T-helper 17 cell (primary cell): ENCODE results near the gene KIF26B. TPM values are rescaled to one million over a fixed set of nuclear protein-coding genes. Genes with fewer than 3 reads are reported as not detected.

ENCODE experiments used
- ATAC-seq: fragments of 150-1000 bp; cut with Tn5 transposase; 2 replicates; pipeline ENCODE4 v1.10.0; 2021; ENCODE audit warnings: mild to moderate bottlenecking, moderate library complexity
- DNase-seq, 3 donors: peaks; one replicate each; pipeline versions ENCODE4 v3.0.0 to v3.0.0-alpha.2; 2020 to 2021
- H3K9me3 ChIP-seq: one replicate; pipeline ENCODE4 v1.7.0; 2013; ENCODE audit warnings: low read length, mild to moderate bottlenecking; ENCODE audit not compliant: control insufficient read depth, poor library complexity, severe bottlenecking
- H3K27ac Mint-ChIP-seq: one replicate; pipeline ENCODE4 v1.8.0; 2022; ENCODE audit warnings: mild to moderate bottlenecking, moderate library complexity, mixed read lengths
- H3K27me3 Mint-ChIP-seq: one replicate; pipeline ENCODE4 v1.8.0; 2022; ENCODE audit warnings: mixed read lengths
- H3K36me3 Mint-ChIP-seq: one replicate; pipeline ENCODE4 v1.8.0; 2022; ENCODE audit warnings: low read depth, mixed read lengths
- H3K4me1 Mint-ChIP-seq: one replicate; pipeline ENCODE4 v1.8.0; 2022; ENCODE audit warnings: mild to moderate bottlenecking, mixed read lengths
- H3K4me3 Mint-ChIP-seq: one replicate; pipeline ENCODE4 v1.8.0; 2022; ENCODE audit warnings: mild to moderate bottlenecking, moderate library complexity, mixed read lengths
- total RNA-seq, 4 donors: library from RNA in 2 of 4; stranded (reverse) in 2 of 4; gene quantifications; one replicate each; pipeline ENCODE4 v1.2.3 and lab custom pipeline; 2022 to 2026

KIF26B gene
- total RNA-seq, 2 donors from 2014 or later = not detected

DNA sequence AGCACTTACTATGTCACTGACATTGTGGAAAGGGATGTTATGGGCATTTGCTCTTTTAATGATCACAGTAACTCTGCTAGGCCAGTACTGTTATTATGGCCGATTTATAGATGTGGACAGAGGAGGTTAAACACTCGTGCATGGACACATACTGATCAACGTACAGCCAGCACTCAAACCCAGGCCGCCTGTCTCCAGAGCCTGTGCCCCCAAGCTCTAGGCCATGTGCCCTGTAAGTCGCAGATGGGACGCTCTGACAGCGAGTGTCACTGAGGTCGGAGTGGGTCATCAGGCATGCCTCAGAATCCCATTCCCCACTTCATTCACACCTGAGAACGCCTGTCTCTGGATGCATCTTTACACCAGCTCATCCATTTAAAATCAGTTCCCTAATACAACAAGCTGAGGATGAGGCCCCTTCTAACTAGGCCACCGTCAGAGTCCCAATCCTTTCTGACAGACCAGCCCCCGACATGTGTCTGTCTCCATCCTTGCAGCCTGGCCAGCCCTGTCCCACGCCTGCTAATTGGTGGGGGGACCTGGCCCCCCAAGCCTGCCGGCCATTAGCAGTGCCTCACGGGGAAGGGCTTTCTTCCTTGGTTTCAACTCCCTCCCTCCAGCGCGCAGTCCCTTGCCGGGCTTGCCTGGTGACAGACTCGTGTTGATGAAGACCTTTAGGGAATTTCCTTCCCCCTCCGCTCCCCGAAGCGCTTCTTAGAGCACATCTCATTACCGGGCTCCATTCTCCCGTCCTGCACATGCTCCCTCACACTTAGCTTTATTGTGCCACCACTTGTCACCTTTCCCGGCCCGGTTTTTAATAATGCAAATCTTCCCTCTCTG, 436.8 kb downstream of the KIF26B start:
- H3K9me3 ChIP-seq = no peaks in the 10 kb centered on the region
- no peak for ATAC-seq
- Mint-ChIP-seq H3K4me3 (peak overlapping the region; percentile 55), H3K27me3 (no peaks in the 10 kb centered on the region), H3K27ac (no peak overlapping the region), H3K4me1 (no peaks in the 10 kb centered on the region), H3K36me3 (no peaks in the 10 kb centered on the region)
- no peak for DNase-seq

DNA sequence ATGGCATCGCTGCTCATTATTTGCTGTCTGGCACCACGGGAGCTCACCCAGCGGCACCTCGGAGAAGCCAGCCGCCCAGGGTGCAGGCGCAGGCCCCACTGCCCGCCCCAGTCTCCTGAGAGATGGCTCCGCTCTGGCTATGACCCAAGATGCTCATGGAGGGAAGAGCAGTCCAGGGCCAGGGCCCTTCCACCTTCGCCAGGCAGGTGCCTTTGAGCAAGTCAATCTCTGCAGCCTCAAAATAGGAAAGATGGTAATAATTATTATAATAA, 437.3 kb downstream of the KIF26B start:
- no peaks in the 10 kb centered on the region for H3K9me3 ChIP-seq
- Mint-ChIP-seq H3K27ac (no peak overlapping the region), H3K36me3 (no peaks in the 10 kb centered on the region), H3K4me3 (no peak overlapping the region), H3K27me3 (no peaks in the 10 kb centered on the region), H3K4me1 (no peaks in the 10 kb centered on the region)
- no peak for ATAC-seq
- DNase-seq = no peak

DNA sequence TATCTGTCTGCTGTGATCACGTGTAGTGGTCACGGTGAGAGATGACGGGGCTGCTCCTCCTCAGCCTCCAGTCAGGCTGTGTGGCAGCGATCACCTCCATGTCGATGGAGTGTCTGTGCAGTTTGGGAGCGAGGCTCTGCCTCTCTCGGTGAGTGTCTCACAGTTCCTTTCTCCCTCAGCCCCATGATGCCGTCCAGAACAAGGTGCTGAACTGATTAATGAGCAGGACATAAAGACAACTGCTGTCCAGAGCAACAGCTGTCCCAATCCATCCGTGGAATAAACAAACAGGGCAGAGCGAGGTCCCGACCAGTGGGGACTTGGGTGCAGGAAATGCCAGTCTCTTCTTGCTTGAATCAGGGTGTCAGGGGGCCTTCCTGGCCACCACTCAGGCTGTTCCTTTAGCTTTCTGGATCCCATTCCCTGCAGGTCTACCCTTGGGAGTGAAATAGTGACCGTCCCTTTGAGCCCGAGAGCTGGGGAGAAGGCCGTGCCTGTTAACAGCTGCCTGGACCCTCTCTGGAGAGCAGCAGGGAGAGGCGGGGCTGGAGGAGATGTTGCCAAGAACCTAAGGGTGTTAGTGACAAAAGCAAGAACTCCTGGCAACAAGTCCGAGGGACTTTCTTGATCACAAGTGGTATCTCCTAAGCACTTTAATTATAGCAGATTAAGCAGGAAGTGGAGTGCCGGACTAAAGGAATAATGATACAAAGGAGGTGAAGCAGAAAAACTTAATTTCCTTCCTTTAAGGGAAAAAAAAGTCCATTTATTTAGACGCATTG, 443.9 kb downstream of the KIF26B start:
- no peak for ATAC-seq
- peaks cover 12% of the 10 kb centered on the region for H3K27me3 Mint-ChIP-seq

DNA sequence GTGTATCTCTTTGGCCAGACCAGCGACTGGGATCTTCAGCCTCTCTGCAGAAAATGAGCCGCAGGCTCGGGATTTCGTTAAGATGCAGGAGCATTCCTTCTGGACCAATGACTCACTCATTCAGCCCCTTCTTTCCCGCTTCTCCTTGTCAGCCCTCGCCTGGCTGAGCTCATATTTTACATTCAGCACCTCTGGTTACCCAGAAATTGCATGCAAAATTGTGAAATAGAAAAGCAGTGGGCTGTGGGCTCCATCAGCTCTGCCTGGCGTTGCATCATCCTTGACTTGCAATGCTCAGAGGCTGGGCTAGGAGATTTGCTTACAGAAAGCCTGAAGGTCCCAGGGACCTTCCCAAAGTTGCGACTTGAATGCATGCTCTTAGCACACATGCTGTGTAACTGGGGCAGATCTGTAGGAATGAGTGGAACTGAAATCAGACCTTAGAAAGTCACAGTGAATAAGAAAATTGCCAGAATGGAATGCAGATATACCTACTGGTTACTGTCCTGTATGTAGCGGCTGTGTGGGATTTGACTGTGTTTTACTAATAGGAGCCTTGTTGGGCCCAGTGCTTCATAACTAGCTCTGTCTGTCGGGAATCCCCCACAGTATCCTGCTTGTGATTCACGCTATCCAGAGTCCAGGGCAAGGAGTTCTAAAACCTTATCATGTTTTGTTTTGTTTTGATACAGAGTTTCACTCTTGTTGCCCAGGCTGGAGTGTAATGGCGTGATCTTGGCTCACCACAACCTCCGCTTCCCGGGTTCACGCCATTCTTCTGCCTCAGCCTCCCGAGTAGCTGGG, 444.8 kb downstream of the KIF26B start:
- DNase-seq (no peak), ATAC-seq (no peak)
- Mint-ChIP-seq H3K27me3 (peaks cover 12% of the 10 kb centered on the region), H3K36me3 (no peaks in the 10 kb centered on the region), H3K27ac (no peak overlapping the region), H3K4me3 (no peak overlapping the region), H3K4me1 (no peaks in the 10 kb centered on the region)
- H3K9me3 ChIP-seq = no peaks in the 10 kb centered on the region

More for the DNA sequence above, 443.9 kb downstream of the KIF26B start:
- Mint-ChIP-seq H3K4me3 (no peak overlapping the region), H3K4me1 (no peaks in the 10 kb centered on the region), H3K27ac (no peak overlapping the region), H3K36me3 (no peaks in the 10 kb centered on the region)
- H3K9me3 ChIP-seq = no peaks in the 10 kb centered on the region
- no peak for DNase-seq

DNA sequence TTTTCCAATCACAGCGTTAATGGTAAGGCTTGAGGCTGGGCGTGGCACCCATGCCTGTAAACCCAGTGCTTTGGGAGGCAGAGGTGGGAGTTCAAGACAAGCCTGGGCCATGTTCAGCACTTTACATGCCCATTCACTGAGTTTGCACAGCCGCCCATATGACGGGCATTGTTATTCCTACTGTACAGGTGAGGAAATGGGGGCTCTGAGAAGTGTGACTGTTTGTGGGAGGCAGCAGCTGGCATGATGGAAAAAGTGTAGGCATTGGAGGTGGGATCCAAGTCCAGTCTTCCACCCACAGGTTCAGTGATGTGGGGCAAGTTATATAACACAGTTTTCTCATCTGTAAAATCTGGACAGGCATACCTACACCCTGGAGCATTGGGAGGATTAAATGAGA, 445.9 kb downstream of the KIF26B start:
- DNase-seq = no peak
- Mint-ChIP-seq H3K4me3 (no peak overlapping the region), H3K4me1 (no peaks in the 10 kb centered on the region), H3K36me3 (no peaks in the 10 kb centered on the region), H3K27me3 (peaks cover 16% of the 10 kb centered on the region), H3K27ac (no peak overlapping the region)
- ATAC-seq = no peak
- no peaks in the 10 kb centered on the region for H3K9me3 ChIP-seq

DNA sequence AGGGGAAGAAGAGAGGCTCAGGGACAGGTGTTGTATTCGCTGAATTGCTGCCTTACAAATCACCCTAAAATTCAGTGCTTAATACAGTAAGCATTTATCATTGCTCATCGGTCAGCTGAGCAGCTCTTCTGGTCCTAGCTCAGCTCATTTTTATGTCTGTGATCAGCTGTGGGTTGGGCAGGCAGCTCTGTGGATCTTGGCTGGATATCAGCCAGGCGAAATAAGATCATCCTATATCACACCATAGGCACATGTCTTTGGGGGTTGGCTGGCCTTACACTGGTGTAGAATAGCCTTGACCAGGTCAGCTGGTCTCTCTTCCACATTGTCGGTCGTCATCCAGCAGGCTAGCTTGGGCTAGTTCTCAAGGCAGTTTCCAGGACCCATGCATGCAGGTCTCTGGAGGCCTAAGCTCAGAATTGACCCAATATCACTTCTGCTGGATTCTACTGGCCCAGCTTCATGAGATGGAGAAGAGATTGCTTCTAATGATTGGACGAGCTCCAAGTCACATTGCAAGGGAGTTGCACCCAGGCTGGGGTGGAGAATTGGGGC, 448.6 kb downstream of the KIF26B start:
- ATAC-seq = no peak
- H3K27ac Mint-ChIP-seq = no peak overlapping the region
- no peaks in the 10 kb centered on the region for H3K36me3 Mint-ChIP-seq
- H3K4me3 Mint-ChIP-seq = no peak overlapping the region
- H3K9me3 ChIP-seq = no peaks in the 10 kb centered on the region
- peaks cover 31% of the 10 kb centered on the region for H3K27me3 Mint-ChIP-seq
- no peaks in the 10 kb centered on the region for H3K4me1 Mint-ChIP-seq
- DNase-seq = no peak

DNA sequence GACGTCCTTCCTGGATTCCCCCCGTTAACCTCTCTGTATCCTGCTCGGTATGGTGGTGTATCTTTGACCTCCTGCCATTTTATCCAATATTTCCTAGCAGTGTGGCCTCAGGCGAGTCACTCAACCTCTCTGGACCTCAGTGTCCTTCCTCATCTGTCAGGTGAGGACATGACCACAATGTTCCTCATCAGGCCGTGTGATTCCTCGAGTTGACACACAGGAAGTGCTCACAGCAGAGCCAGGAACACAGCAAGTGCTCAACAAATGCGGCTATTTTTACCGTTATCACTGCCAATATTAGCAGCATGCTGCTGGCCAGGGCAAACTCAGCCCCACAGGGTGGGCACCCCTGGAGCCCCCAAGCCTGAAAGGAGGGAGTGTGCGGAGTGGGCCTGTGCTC, 450.2 kb downstream of the KIF26B start:
- H3K9me3 ChIP-seq = no peaks in the 10 kb centered on the region
- no peaks in the 10 kb centered on the region for H3K36me3 Mint-ChIP-seq
- no peak for ATAC-seq
- H3K4me1 Mint-ChIP-seq = no peaks in the 10 kb centered on the region
- no peak overlapping the region for H3K27ac Mint-ChIP-seq
- DNase-seq = no peak
- no peak overlapping the region for H3K4me3 Mint-ChIP-seq
- H3K27me3 Mint-ChIP-seq = peaks cover 38% of the 10 kb centered on the region

DNA sequence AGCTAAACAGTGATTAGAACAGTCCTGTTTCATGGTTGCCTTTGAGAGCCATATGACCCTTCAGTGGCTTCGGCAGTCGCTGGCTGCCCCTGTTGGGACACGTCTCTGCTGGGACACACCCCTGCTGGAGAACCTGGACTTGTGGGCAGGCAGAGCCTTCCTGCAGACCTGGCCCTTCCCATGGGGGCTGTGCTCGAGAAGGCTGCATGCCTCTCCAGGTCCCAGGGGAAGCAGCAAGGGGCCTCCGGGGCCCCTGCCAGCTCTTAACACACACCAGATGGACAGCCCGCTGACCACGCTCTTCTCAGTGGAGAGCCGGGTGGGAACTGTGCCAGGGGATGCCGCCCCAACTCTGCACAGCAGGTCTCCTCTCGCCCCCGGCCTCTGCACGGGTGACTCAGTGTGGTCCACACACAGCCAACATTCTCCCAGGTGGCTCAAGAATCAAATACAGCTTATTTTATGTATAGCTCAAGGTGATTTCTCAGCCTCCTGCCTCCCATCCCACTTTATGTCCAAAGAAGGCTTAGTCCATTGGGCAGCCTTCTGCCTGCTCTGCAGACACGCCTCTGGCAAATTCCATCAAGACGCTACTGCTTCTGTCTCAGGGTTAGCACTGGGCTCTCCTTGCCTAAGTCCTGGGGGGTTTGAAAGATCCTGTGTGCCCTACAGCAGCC, 450.8 kb downstream of the KIF26B start:
- no peak for DNase-seq
- Mint-ChIP-seq H3K27me3 (peaks cover 38% of the 10 kb centered on the region), H3K27ac (no peak overlapping the region), H3K4me3 (no peak overlapping the region), H3K36me3 (no peaks in the 10 kb centered on the region), H3K4me1 (no peaks in the 10 kb centered on the region)
- ATAC-seq = no peak
- H3K9me3 ChIP-seq = no peaks in the 10 kb centered on the region

DNA sequence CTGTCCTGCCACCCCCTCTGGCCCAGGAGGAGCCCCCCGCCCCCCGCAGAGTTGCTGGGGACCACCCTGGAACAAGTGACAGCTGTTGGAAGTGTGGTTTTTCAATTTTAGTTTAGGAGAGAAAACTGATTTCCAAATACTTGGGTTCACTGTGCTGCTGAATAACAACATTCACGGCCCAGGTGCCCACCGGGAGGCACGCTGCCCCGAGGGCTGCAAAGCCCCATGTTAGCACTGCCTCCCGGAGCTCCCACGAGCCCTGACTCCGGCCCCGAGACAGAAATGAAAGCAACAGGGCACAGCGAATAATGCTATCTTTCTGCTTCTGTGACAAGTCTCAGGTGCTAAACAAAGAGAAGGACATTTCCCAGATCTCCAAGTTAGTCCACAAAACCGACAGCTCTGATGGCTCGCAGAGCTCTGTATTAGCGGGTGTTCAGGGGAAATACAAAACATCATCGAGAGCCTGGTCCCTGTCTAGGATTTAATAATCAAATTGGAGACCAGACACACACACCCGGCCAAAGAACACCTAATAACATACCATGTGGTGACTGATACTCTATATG, 451.5 kb downstream of the KIF26B start:
- H3K9me3 ChIP-seq = no peaks in the 10 kb centered on the region
- no peak for DNase-seq
- H3K27ac Mint-ChIP-seq = no peak overlapping the region
- H3K36me3 Mint-ChIP-seq = no peaks in the 10 kb centered on the region
- no peak for ATAC-seq
- H3K27me3 Mint-ChIP-seq = peaks cover 38% of the 10 kb centered on the region
- H3K4me3 Mint-ChIP-seq = no peak overlapping the region
- H3K4me1 Mint-ChIP-seq = no peaks in the 10 kb centered on the region

DNA sequence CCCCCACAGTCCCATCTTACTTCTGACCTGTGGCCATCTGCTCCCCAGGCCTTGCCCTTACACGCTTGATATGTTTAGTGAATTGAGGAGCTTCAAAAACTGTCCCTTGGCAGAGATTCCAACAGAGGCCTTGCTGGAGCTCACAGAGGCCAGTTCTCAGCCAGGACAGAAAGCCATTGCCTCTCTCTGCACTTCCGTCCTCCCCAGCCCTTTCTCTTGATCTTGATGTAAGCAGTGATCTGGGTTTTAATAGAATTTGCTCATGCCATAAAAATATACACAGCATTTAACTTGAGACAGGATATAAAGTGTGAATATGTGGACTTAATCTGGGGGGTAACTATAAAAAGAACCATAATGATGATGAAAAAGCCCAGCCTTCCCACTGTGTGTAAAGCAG, 453.5 kb downstream of the KIF26B start:
- H3K27me3 Mint-ChIP-seq = peaks cover 30% of the 10 kb centered on the region
- ATAC-seq = no peak
- no peak overlapping the region for H3K27ac Mint-ChIP-seq
- H3K4me1 Mint-ChIP-seq = no peaks in the 10 kb centered on the region
- no peak for DNase-seq
- H3K4me3 Mint-ChIP-seq = no peak overlapping the region
- no peaks in the 10 kb centered on the region for H3K36me3 Mint-ChIP-seq
- H3K9me3 ChIP-seq = no peaks in the 10 kb centered on the region

DNA sequence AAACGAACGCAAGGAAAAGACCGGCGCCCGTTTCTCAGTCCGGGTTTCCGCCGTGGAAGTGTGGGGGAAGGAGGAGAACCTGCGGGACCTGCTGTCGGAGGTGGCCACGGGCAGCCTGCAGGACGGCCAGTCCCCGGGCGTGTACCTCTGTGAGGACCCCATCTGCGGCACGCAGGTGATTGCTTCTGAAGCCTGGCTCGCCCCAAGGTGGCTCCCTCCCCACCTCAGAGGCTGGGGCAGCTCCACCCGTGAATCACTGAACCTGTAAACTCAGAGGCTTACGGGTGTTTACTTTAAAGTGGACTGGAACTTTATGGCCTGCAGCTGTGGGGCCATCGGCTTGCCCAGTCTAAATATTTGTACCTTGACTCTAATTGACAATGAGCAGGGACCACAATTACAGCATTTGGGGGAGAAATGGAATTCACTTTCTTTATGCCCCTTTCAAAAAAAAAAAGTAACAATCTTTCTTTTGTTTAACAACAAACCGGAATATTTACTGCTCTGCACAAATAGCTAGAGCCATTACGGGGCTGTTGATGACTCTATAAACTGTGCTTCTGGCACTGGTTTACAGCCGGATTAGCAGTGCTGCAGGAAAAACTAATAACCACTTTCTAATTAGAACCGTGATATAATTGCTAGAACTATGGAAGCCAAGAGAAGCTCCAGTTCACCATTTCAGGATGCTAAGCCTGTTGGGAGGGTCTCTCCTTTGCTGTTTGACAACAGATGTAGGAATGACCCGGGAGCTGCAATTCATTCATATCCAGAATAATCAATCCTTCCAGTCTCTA, 454.8 kb downstream of the KIF26B start:
- ATAC-seq (no peak), DNase-seq (no peak)
- H3K9me3 ChIP-seq = no peaks in the 10 kb centered on the region
- H3K4me1 Mint-ChIP-seq = no peaks in the 10 kb centered on the region
- H3K27ac Mint-ChIP-seq = no peak overlapping the region
- no peaks in the 10 kb centered on the region for H3K36me3 Mint-ChIP-seq
- H3K27me3 Mint-ChIP-seq = peaks cover 26% of the 10 kb centered on the region
- no peak overlapping the region for H3K4me3 Mint-ChIP-seq

DNA sequence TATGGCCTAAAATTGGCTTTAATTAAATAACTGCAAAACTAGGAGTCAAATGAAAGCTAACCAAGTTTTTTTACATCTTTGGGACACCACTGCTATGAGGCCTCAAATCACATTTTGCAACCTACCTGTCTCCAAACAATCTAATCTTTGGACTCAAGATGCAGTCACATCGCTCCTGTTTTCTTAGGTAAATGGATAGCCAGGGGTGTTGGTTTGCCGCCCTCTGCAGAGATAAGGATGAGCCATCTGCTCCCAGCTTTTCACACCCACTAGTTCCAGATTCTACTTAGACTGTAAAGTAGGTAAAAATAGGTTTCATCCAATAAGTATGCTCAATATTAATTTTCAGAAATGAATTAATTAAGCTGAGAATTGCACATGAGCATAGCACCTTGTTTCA, 456.5 kb downstream of the KIF26B start:
- no peak for ATAC-seq
- peaks cover 28% of the 10 kb centered on the region for H3K27me3 Mint-ChIP-seq
- no peak overlapping the region for H3K27ac Mint-ChIP-seq
- no peaks in the 10 kb centered on the region for H3K4me1 Mint-ChIP-seq
- H3K36me3 Mint-ChIP-seq = no peaks in the 10 kb centered on the region
- no peak overlapping the region for H3K4me3 Mint-ChIP-seq
- H3K9me3 ChIP-seq = no peaks in the 10 kb centered on the region
- no peak for DNase-seq
